HG03039 (cell line): ENCODE results near the gene RAB40C.

Experiments
- ATAC-seq: cut with Tn5 transposase; IDR thresholded peaks from one replicate; pipeline ENCODE4 v1.9.1; 2021; ENCODE audit warnings: mild to moderate bottlenecking, moderate library complexity; ENCODE audit not compliant: unreplicated experiment

Gene RAB40C

GRCh38 chr16:559021-559380 lies 30.9 kb upstream of the RAB40C start:
- ATAC-seq: no peak

- no peak for ATAC-seq
Observed at GRCh38 chr16:559411-560203, 30.3 kb upstream of the RAB40C start.

GRCh38 chr16:560204-560700 lies 29.6 kb upstream of the RAB40C start, which contains the start of gene PRR35:
TSS of gene PRR35 (plus strand) at chr16:560394. CDS start at chr16:563295, 2,901 bp downstream.
- no peak for ATAC-seq

- ATAC-seq: no peak
Observed at GRCh38 chr16:560701-561412, 29.0 kb upstream of the RAB40C start.

- no peak for ATAC-seq
Observed at GRCh38 chr16:561413-561794, 28.5 kb upstream of the RAB40C start.

GRCh38 chr16:561957-562938 lies 27.6 kb upstream of the RAB40C start:
- ATAC-seq: no peak

- no peak for ATAC-seq
Observed at GRCh38 chr16:563072-563644, 26.7 kb upstream of the RAB40C start.

- ATAC-seq: no peak
Observed at GRCh38 chr16:564690-565418, 25.0 kb upstream of the RAB40C start.

GRCh38 chr16:565419-566330 lies 24.2 kb upstream of the RAB40C start:
- ATAC-seq: no peak

- no peak for ATAC-seq
Observed at GRCh38 chr16:566475-567372, 23.1 kb upstream of the RAB40C start, which contains the start of gene NHLRC4. TSS of gene NHLRC4 (plus strand) at chr16:567005. CDS start at chr16:568048, 1,043 bp downstream.

GRCh38 chr16:567373-568256 lies 22.3 kb upstream of the RAB40C start:
- ATAC-seq: no peak

- no peak for ATAC-seq
Observed at GRCh38 chr16:568401-569258, 21.2 kb upstream of the RAB40C start.

- ATAC-seq: peak; percentile 50
Observed at GRCh38 chr16:569445-570254, 20.2 kb upstream of the RAB40C start, which contains the start of gene PIGQ. TSS of gene PIGQ (plus strand) at chr16:569968. CDS start at chr16:574075, 4,107 bp downstream.

- ATAC-seq: no peak
Observed at GRCh38 chr16:572865-573650, 16.8 kb upstream of the RAB40C start.
